ENCODE measurements around the gene CD300E.

DNA sequence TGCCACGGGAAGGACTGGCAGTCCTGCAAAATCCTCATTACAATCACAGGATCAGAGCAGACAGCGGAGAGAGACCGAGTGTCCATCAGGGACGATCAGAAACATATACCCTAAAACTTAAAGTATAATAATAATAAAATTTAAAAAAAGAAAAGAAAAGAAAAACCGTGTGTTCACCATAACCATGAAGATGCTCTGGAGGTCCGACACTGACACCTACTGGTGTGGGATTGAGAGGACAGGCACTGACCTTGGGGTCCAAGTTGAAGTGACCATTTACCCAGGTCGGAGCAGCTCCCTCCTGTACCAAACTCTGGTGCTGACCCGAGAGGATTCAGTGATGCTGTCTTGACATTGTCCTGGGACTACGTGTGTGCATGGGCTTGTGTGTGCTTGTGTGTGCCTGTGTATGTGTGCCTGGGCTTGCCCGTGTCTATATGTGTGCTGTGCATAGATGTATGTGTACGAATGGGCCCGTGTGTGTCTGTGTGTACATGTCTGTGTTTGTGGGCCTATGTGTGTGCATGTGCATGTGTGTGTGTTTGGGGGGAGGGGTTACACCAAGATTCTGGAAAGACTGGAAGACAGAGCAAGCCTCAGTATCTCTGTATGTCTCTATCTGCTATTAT is 21.5 kb downstream of the CD300E start:
- TF ChIP-seq, protein P1, sequence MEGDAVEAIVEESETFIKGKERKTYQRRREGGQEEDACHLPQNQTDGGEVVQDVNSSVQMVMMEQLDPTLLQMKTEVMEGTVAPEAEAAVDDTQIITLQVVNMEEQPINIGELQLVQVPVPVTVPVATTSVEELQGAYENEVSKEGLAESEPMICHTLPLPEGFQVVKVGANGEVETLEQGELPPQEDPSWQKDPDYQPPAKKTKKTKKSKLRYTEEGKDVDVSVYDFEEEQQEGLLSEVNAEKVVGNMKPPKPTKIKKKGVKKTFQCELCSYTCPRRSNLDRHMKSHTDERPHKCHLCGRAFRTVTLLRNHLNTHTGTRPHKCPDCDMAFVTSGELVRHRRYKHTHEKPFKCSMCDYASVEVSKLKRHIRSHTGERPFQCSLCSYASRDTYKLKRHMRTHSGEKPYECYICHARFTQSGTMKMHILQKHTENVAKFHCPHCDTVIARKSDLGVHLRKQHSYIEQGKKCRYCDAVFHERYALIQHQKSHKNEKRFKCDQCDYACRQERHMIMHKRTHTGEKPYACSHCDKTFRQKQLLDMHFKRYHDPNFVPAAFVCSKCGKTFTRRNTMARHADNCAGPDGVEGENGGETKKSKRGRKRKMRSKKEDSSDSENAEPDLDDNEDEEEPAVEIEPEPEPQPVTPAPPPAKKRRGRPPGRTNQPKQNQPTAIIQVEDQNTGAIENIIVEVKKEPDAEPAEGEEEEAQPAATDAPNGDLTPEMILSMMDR (IDR thresholded peaks at IDR 0.05; ENCODE audit: insufficient read depth, low read length) = peak; percentile 90
- TF ChIP-seq REST (IDR thresholded peaks at IDR 0.05; ENCODE audit: insufficient replicate concordance, low read depth) (no peak), POLR2AphosphoS5 (IDR thresholded peaks at IDR 0.05; ENCODE audit: low read depth) (no peak), SPI1 (IDR thresholded peaks at IDR 0.05; ENCODE audit: borderline replicate concordance, low read depth) (no peak)

Data from HL-60 (cell line).